Neural cell (in vitro differentiated cells): ENCODE measurements around the gene LDB3. TPM values are rescaled to one million over a fixed set of nuclear protein-coding genes. Genes with fewer than 3 reads are reported as not detected.

ENCODE experiments used
- H2AFZ ChIP-seq: fragments of 200-600, 300-800 bp; sonication (generic), shearing (Covaris generic); 2 replicates; pipeline ENCODE4 v1.6.0; 2014; ENCODE audit warnings: low read depth, mild to moderate bottlenecking, antibody characterized with exemption, low read length, moderate library complexity
- H3F3A ChIP-seq: fragments of 200-600 bp; shearing (Covaris generic); 2 replicates; pipeline ENCODE4 v1.6.1; 2016; ENCODE audit warnings: mild to moderate bottlenecking, moderate library complexity, mixed read lengths, antibody characterized with exemption, low read length; ENCODE audit not compliant: insufficient read depth, poor library complexity, severe bottlenecking
- H3K27ac ChIP-seq: fragments of 200-600, 300-800 bp; sonication (generic), shearing (Covaris generic); 2 replicates; pipeline ENCODE4 v1.5.1; 2014; ENCODE audit warnings: mild to moderate bottlenecking, low read length, moderate library complexity
- H3K27me3 ChIP-seq: fragments of 300-800, 200-600 bp; sonication (generic), shearing (Covaris generic); 2 replicates; pipeline ENCODE4 v1.6.0; 2014; ENCODE audit warnings: mild to moderate bottlenecking, low read depth, low read length, moderate library complexity; ENCODE audit not compliant: insufficient read depth
- H3K36me3 ChIP-seq: fragments of 300-800, 200-600 bp; sonication (generic), shearing (Covaris generic); 2 replicates; pipeline ENCODE4 v1.5.1; 2014; ENCODE audit warnings: mild to moderate bottlenecking, antibody characterized with exemption, low read length, moderate library complexity; ENCODE audit not compliant: insufficient read depth
- H3K4me2 ChIP-seq: fragments of 300-800, 200-600 bp; sonication (generic), shearing (Covaris generic); 2 replicates; pipeline ENCODE4 v1.6.0; 2014; ENCODE audit warnings: mild to moderate bottlenecking, low read length
- H3K4me3 ChIP-seq: fragments of 300-800, 200-600 bp; sonication (generic), shearing (Covaris generic); 2 replicates; pipeline ENCODE4 v1.5.1; 2014; ENCODE audit warnings: mild to moderate bottlenecking, low read length, moderate library complexity
- H3K79me2 ChIP-seq: fragments of 200-600 bp; shearing (Covaris generic); replicated peaks from 2 replicates; pipeline ENCODE4 v1.6.0; 2014; ENCODE audit warnings: mild to moderate bottlenecking, low read length, moderate library complexity; ENCODE audit not compliant: insufficient read depth
- H3K9ac ChIP-seq: fragments of 300-800, 200-600 bp; sonication (generic), shearing (Covaris generic); 2 replicates; pipeline ENCODE4 v1.6.1; 2016; ENCODE audit warnings: mild to moderate bottlenecking, low read length, mixed read lengths
- H3K9me2 ChIP-seq: fragments of 200-600 bp; shearing (Covaris generic); 2 replicates; pipeline ENCODE4 v1.6.1; 2016; ENCODE audit warnings: mild to moderate bottlenecking, low read length, mixed read lengths; ENCODE audit not compliant: insufficient read depth
- H3K9me3 ChIP-seq: fragments of 200-600, 300-800 bp; sonication (generic), shearing (Covaris generic); 2 replicates; pipeline ENCODE4 v1.6.1; 2016; ENCODE audit warnings: mild to moderate bottlenecking, mixed run types, low read length, moderate library complexity, mixed read lengths
- H4K20me1 ChIP-seq: fragments of 200-600 bp; shearing (Covaris generic); 2 replicates; pipeline ENCODE4 v1.6.1; 2016; ENCODE audit warnings: mild to moderate bottlenecking, mixed run types; ENCODE audit not compliant: insufficient read depth
- EP300 ChIP-seq: fragments of 450-650 bp; conservative IDR thresholded peaks from 2 replicates; pipeline ENCODE4 v1.6.1; 2014; ENCODE audit warnings: antibody characterized with exemption, mild to moderate bottlenecking, moderate library complexity; ENCODE audit not compliant: poor library complexity, severe bottlenecking
- EZH2 ChIP-seq: fragments of 200-600, 300-800 bp; shearing (Covaris generic), sonication (generic); IDR thresholded peaks from 2 replicates; pipeline ENCODE4 v1.6.1; 2014; ENCODE audit warnings: antibody characterized with exemption, low read length, borderline replicate concordance, mild to moderate bottlenecking; ENCODE audit not compliant: insufficient read depth, poor library complexity, severe bottlenecking
- MXI1 ChIP-seq: fragments of 450-650 bp; conservative IDR thresholded peaks from 2 replicates; pipeline ENCODE4 v1.6.1; 2014; ENCODE audit warnings: antibody characterized with exemption, mild to moderate bottlenecking; ENCODE audit not compliant: poor library complexity, severe bottlenecking
- POLR2AphosphoS5 ChIP-seq: IDR thresholded peaks from 2 replicates; pipeline ENCODE4 v1.6.1; 2012
- RAD21 ChIP-seq: fragments of 450-650 bp; conservative IDR thresholded peaks from 2 replicates; pipeline ENCODE4 v1.6.1; 2014; ENCODE audit warnings: antibody characterized with exemption, mild to moderate bottlenecking, moderate library complexity
- SMC3 ChIP-seq: fragments of 450-650 bp; conservative IDR thresholded peaks from 2 replicates; pipeline ENCODE4 v1.6.1; 2014; ENCODE audit warnings: antibody characterized with exemption, mild to moderate bottlenecking, moderate library complexity; ENCODE audit not compliant: poor library complexity
- TAF1 ChIP-seq: IDR thresholded peaks from 2 replicates; pipeline ENCODE4 v1.6.1; 2012; ENCODE audit warnings: low read depth
- polyA plus RNA-seq: library from polyadenylated mRNA; depleted of rRNA; stranded (reverse); fragments of >200 nt; gene quantifications from 2 replicates; pipeline ENCODE4 v1.2.3, GENCODE V29; 2014
- TF ChIP-seq, protein P1 (sequence below): IDR thresholded peaks from 2 replicates; pipeline ENCODE4 v1.6.1; 2012; ENCODE audit warnings: borderline replicate concordance
- TF ChIP-seq, protein P2 (sequence below): fragments of 450-650 bp; IDR thresholded peaks from 2 replicates; pipeline ENCODE4 v1.5.1; 2014; ENCODE audit warnings: antibody characterized with exemption, mild to moderate bottlenecking, moderate library complexity; ENCODE audit not compliant: poor library complexity, severe bottlenecking

The LDB3 gene
- polyA plus RNA-seq, 1 donor from 2014 or later: 0.12 TPM

DNA sequence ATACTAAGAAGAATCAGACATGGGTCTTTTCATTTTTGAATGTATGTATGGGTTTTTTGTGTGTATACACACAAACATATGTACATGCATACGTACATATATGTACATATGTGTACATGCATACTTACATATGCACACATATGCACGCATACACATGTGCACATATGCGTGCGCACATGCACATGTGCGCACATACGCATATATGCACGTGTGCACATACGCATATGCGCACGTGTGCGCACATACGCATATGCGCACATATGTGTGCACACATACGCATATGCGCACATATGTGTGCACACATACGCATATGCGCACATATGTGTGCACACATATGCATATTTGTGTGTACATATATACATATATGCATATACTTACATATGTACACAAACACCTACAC lies 83.2 kb downstream of the LDB3 start:
- no peaks in the 10 kb centered on the region for H3K9me3 ChIP-seq
- no peaks in the 10 kb centered on the region for H3K36me3 ChIP-seq
- no peak overlapping the region for H3K4me2 ChIP-seq
- no peak overlapping the region for H2AFZ ChIP-seq
- TF ChIP-seq SMC3: no peak
- TF ChIP-seq MXI1: no peak
- no peak for TF ChIP-seq TAF1
- H3K4me3 ChIP-seq: no peak overlapping the region
- no peaks in the 10 kb centered on the region for H3K27me3 ChIP-seq
- H4K20me1 ChIP-seq: no peaks in the 10 kb centered on the region
- no peaks in the 10 kb centered on the region for H3F3A ChIP-seq
- H3K79me2 ChIP-seq: peaks cover 8% of the 10 kb centered on the region
- no peaks in the 10 kb centered on the region for H3K9me2 ChIP-seq
- no peak overlapping the region for H3K27ac ChIP-seq
- H3K9ac ChIP-seq: no peak overlapping the region

DNA sequence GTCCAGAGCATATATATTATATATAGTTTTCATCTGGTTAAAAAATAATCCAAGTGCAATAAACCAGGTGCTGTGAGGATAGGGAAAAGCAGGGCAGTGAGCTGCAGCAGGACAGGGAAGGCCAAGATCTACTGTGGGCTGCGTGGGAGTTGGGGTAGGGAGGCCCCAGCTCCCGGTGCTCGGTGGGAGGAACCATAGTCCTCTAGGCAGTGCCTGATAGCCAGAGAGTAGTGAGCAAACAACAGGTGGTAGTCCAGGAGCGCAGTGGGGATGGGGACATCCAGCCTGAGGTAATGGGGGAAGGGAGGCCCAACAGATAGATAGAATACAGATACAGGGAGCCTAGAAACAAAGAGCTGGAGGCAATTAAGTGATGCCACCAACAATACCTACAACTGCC lies 84.0 kb downstream of the LDB3 start:
- peaks cover 9% of the 10 kb centered on the region for H3K79me2 ChIP-seq
- no peak overlapping the region for H3K27ac ChIP-seq
- H3K4me2 ChIP-seq: no peak overlapping the region
- no peak overlapping the region for H3K4me3 ChIP-seq
- no peaks in the 10 kb centered on the region for H3K9me2 ChIP-seq
- H3F3A ChIP-seq: no peaks in the 10 kb centered on the region
- no peak for TF ChIP-seq EP300
- TF ChIP-seq SMC3: no peak
- TF ChIP-seq, protein P1, sequence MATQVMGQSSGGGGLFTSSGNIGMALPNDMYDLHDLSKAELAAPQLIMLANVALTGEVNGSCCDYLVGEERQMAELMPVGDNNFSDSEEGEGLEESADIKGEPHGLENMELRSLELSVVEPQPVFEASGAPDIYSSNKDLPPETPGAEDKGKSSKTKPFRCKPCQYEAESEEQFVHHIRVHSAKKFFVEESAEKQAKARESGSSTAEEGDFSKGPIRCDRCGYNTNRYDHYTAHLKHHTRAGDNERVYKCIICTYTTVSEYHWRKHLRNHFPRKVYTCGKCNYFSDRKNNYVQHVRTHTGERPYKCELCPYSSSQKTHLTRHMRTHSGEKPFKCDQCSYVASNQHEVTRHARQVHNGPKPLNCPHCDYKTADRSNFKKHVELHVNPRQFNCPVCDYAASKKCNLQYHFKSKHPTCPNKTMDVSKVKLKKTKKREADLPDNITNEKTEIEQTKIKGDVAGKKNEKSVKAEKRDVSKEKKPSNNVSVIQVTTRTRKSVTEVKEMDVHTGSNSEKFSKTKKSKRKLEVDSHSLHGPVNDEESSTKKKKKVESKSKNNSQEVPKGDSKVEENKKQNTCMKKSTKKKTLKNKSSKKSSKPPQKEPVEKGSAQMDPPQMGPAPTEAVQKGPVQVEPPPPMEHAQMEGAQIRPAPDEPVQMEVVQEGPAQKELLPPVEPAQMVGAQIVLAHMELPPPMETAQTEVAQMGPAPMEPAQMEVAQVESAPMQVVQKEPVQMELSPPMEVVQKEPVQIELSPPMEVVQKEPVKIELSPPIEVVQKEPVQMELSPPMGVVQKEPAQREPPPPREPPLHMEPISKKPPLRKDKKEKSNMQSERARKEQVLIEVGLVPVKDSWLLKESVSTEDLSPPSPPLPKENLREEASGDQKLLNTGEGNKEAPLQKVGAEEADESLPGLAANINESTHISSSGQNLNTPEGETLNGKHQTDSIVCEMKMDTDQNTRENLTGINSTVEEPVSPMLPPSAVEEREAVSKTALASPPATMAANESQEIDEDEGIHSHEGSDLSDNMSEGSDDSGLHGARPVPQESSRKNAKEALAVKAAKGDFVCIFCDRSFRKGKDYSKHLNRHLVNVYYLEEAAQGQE: no peak
- TF ChIP-seq EZH2: no peak
- no peak for TF ChIP-seq RAD21
- no peak for TF ChIP-seq TAF1
- no peak for TF ChIP-seq MXI1
- TF ChIP-seq, protein P2, sequence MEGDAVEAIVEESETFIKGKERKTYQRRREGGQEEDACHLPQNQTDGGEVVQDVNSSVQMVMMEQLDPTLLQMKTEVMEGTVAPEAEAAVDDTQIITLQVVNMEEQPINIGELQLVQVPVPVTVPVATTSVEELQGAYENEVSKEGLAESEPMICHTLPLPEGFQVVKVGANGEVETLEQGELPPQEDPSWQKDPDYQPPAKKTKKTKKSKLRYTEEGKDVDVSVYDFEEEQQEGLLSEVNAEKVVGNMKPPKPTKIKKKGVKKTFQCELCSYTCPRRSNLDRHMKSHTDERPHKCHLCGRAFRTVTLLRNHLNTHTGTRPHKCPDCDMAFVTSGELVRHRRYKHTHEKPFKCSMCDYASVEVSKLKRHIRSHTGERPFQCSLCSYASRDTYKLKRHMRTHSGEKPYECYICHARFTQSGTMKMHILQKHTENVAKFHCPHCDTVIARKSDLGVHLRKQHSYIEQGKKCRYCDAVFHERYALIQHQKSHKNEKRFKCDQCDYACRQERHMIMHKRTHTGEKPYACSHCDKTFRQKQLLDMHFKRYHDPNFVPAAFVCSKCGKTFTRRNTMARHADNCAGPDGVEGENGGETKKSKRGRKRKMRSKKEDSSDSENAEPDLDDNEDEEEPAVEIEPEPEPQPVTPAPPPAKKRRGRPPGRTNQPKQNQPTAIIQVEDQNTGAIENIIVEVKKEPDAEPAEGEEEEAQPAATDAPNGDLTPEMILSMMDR: no peak
- TF ChIP-seq POLR2AphosphoS5: no peak
- H2AFZ ChIP-seq: no peak overlapping the region
- no peaks in the 10 kb centered on the region for H4K20me1 ChIP-seq
- H3K9me3 ChIP-seq: no peaks in the 10 kb centered on the region
- no peaks in the 10 kb centered on the region for H3K27me3 ChIP-seq
- no peak overlapping the region for H3K9ac ChIP-seq
- H3K36me3 ChIP-seq: no peaks in the 10 kb centered on the region

DNA sequence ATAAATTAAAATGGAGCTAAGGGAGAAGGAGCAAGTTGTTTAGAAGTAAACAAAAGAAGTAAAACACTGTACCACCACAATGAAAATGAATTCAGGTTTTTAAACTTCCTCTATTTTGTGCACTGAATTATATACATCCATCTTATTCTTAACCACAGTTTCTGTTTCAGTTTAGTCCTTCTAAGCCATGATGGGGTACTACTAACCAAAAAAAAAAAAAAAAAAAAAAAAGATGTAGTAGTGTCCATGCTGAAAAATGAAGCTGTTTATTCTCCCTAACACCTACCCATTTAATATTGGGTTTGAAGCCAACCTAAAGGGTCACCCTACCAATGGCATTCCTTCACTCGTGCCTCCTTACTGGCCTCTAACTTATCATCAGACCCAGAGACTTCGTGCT lies 84.7 kb downstream of the LDB3 start:
- no peaks in the 10 kb centered on the region for H3K9me3 ChIP-seq
- no peak overlapping the region for H2AFZ ChIP-seq
- H3K9me2 ChIP-seq: no peaks in the 10 kb centered on the region
- no peak overlapping the region for H3K4me2 ChIP-seq
- no peaks in the 10 kb centered on the region for H3F3A ChIP-seq
- H3K27me3 ChIP-seq: no peaks in the 10 kb centered on the region
- H3K27ac ChIP-seq: no peak overlapping the region
- no peak overlapping the region for H3K4me3 ChIP-seq
- H3K36me3 ChIP-seq: no peaks in the 10 kb centered on the region
- H3K79me2 ChIP-seq: peaks cover 16% of the 10 kb centered on the region
- TF ChIP-seq EZH2: no peak
- no peak for TF ChIP-seq MXI1
- no peak for TF ChIP-seq SMC3
- TF ChIP-seq EP300: no peak
- no peak for TF ChIP-seq RAD21
- TF ChIP-seq, protein P2: no peak
- no peak for TF ChIP-seq TAF1
- no peak for TF ChIP-seq POLR2AphosphoS5
- TF ChIP-seq, protein P1: no peak
- no peak overlapping the region for H3K9ac ChIP-seq
- no peaks in the 10 kb centered on the region for H4K20me1 ChIP-seq
